ENCODE measurements around the gene FCF1. TPM values are rescaled to one million over a fixed set of nuclear protein-coding genes. Genes with fewer than 3 reads are reported as not detected.

Gene FCF1
- 10 to 100 TPM; 56.1 to 57.8 TPM for total RNA-seq

DNA sequence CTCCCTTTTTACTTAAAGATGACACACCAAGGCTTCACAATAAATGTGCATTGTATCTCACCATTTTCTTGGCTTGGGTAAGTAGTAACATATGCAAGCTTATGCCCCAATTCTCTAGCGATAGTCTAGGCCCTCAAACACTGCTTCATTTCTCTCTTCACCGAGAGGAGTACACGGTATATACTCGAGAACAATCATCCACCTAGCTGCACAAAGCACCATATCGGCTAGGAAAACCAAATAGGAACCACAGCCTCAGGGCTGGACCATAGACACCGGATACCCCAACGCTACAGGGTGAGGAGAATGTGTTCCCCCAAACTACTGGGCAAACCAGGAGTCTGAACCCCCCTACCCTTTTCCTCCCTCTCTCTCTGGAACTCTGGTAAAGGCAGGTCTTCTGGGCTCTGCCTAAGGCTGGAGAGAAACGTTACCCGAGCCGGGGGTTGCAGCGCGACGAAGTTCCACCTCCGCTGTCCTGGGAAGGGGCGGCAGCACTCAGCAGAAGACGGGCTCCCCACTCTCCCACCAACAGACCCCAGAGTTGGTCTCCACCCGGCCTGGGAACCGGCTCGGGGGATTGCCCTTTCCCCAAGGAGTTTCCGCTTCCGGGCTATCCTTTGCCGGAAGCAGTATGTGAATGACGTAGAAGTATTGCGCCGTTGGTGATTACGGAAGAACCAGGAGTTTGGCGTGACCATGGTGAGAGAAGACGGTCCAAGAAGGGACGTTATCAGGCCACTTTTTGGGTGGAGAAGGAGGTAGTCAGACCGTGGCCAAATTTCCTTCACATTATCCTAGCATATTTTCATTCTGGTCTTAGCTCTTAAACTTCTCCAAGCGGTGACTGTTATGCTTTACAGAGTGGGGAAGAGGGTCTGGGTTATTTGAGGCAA is at the start of gene FCF1, which contains the start of gene AREL1:
Gene FCF1, plus strand, starts transcription at position 646 of the 896 bp plus-strand sequence. Its CDS starts 54 bp downstream, at position 700.
Gene AREL1, minus strand, starts transcription at position 582 of the 896 bp plus-strand sequence. CDS start 27,465 bp downstream, outside the sequence.

GRCh38 chr14:74762917-74763802 is 50.2 kb downstream of the FCF1 start, which contains the start of gene YLPM1:
TSS of gene YLPM1 (plus strand) at chr14:74763316. CDS start at chr14:74763490, 174 bp downstream.

Other genes starting within 250 kb of the FCF1 start
- gene NPC2, start 219.8 kb upstream of the FCF1 start, total RNA-seq = 10 to 100 TPM; 67.9 to 77.8 TPM
- 10 to 100 TPM; 27.4 to 27.9 TPM for gene ISCA2, start 219.4 kb upstream of the FCF1 start, total RNA-seq
- gene LTBP2, start 100.9 kb upstream of the FCF1 start, total RNA-seq = under 1 TPM; 0.10 TPM
- 10 to 100 TPM; 38.2 to 40.8 TPM for gene AREL1, start 64 bp upstream of the FCF1 start, total RNA-seq
- 10 to 100 TPM; 65.0 to 66.2 TPM for gene YLPM1, start 50.2 kb downstream of the FCF1 start, total RNA-seq
- gene PROX2, start 163.0 kb downstream of the FCF1 start, total RNA-seq = not detected
- gene DLST, start 168.8 kb downstream of the FCF1 start, total RNA-seq = 10 to 100 TPM; 97.8 to 99.2 TPM
- 1 to 10 TPM; 5.3 to 7.6 TPM for gene RPS6KL1, start 210.1 kb downstream of the FCF1 start, total RNA-seq
- gene PGF, start 242.5 kb downstream of the FCF1 start, total RNA-seq = under 1 TPM in 1 of 2 experiments, not detected in 1; 0.12 TPM